GM12892 (cell line): Measurements from ENCODE around the gene SPIRE1.

Source experiments
- POLR2A ChIP-seq: IDR thresholded peaks from 2 replicates; pipeline ENCODE4 v1.6.1; 2011; ENCODE audit warnings: low read depth, low read length, control low read depth
- POLR2AphosphoS5 ChIP-seq: IDR thresholded peaks from 2 replicates; pipeline ENCODE4 v1.6.1; 2011; ENCODE audit warnings: low read depth, low read length, control low read depth
- TAF1 ChIP-seq: IDR thresholded peaks from 2 replicates; pipeline ENCODE4 v1.6.1; 2011; ENCODE audit warnings: low read depth, mild to moderate bottlenecking, control low read depth, low read length, borderline replicate concordance

- TF ChIP-seq POLR2A: no peak
- no peak for TF ChIP-seq POLR2AphosphoS5
- TF ChIP-seq TAF1: no peak
Observed at GRCh38 chr18:12699747-12700146, 41.8 kb upstream of the SPIRE1 start.
